Measurements from ENCODE around the gene IGFBP4. TPM values are rescaled to one million over a fixed set of nuclear protein-coding genes. Genes with fewer than 3 reads are reported as not detected.

Gene IGFBP4
- total RNA-seq, 1 donor from 2014 or later, result 700 TPM

GRCh38 chr17:40497695-40498094, 54.4 kb downstream of the IGFBP4 start:
- no peak for DNase-seq (ENCODE audit: extremely low spot score in 2 of 2)
- intact Hi-C loops (cut with DNase I), result no loop called here
- TF ChIP-seq, protein P1, sequence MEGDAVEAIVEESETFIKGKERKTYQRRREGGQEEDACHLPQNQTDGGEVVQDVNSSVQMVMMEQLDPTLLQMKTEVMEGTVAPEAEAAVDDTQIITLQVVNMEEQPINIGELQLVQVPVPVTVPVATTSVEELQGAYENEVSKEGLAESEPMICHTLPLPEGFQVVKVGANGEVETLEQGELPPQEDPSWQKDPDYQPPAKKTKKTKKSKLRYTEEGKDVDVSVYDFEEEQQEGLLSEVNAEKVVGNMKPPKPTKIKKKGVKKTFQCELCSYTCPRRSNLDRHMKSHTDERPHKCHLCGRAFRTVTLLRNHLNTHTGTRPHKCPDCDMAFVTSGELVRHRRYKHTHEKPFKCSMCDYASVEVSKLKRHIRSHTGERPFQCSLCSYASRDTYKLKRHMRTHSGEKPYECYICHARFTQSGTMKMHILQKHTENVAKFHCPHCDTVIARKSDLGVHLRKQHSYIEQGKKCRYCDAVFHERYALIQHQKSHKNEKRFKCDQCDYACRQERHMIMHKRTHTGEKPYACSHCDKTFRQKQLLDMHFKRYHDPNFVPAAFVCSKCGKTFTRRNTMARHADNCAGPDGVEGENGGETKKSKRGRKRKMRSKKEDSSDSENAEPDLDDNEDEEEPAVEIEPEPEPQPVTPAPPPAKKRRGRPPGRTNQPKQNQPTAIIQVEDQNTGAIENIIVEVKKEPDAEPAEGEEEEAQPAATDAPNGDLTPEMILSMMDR (IDR thresholded peaks at IDR 0.05), result no peak
- TF ChIP-seq POLR2AphosphoS5 (IDR thresholded peaks at IDR 0.05; ENCODE audit: insufficient read depth in 1 of 2, low read depth in 1 of 2), result no peak
- TF ChIP-seq POLR2A (IDR thresholded peaks at IDR 0.05), result no peak
- Histone ChIP-seq H3K4me3 (peak overlapping the region in 1 of 2 donors; percentile 48), H3K4me1 (peaks cover 22% of the 10 kb centered on the region), H3K27ac (peak overlapping the region; percentile 87), H3K9me3 (no peaks in the 10 kb centered on the region), H3K27me3 (no peaks in the 10 kb centered on the region), H3K36me3 (no peaks in the 10 kb centered on the region)

- Histone ChIP-seq H3K4me3 (peak overlapping the region in 1 of 2 donors; percentile 48), H3K9me3 (no peaks in the 10 kb centered on the region), H3K27ac (peak overlapping the region; percentile 87), H3K4me1 (peaks cover 15% of the 10 kb centered on the region), H3K27me3 (no peaks in the 10 kb centered on the region), H3K36me3 (no peaks in the 10 kb centered on the region)
- DNase-seq (ENCODE audit: extremely low spot score in 2 of 2), result no peak
- intact Hi-C loops (cut with DNase I), result no loop called here
- TF ChIP-seq POLR2A (IDR thresholded peaks at IDR 0.05) (no peak), POLR2AphosphoS5 (IDR thresholded peaks at IDR 0.05; ENCODE audit: insufficient read depth in 1 of 2, low read depth in 1 of 2) (no peak)
- TF ChIP-seq, protein P1 (IDR thresholded peaks at IDR 0.05), result no peak
These were observed 55.2 kb downstream of the IGFBP4 start for GRCh38 chr17:40498281-40499084.

DNA sequence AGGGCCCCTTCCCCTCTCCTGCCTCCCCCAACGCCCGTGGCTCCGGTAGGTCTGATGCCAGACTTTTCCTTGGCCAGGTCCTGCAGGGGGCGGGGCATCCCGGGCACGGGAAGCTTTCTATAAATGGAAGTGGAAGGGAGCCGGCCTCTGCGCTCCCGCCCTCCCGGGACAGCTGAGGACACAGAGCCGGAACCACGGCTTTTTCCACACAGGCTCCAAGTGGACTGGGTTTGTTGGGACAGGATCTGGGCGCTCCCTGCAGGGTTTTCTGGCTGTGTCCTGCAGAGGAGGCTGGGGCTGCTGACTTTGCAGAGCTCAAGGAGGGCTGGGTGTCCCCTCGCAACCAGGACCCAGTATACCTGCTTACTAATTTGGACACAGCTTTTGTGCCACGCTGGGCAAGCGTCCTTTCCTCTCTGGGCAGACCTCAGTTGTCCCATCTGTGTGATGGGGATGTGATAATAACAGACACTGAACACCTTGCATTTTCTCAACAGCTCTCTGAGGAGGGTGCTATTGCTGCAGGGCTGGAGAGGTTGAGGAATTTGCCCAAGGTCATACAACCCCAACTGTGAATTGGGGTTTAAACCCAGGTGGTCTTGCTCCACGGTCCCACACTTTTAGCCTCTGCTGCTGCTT, 56.4 kb downstream of the IGFBP4 start:
- Histone ChIP-seq H3K27ac (peak overlapping the region; percentile 87), H3K4me1 (peaks cover 8% of the 10 kb centered on the region), H3K4me3 (peak overlapping the region; percentile 16 to 48), H3K36me3 (no peaks in the 10 kb centered on the region), H3K27me3 (no peaks in the 10 kb centered on the region), H3K9me3 (no peaks in the 10 kb centered on the region)
- intact Hi-C loops (cut with DNase I), result no loop called here
- DNase-seq (ENCODE audit: extremely low spot score in 2 of 2), result no peak
- TF ChIP-seq POLR2AphosphoS5 (IDR thresholded peaks at IDR 0.05; ENCODE audit: insufficient read depth in 1 of 2, low read depth in 1 of 2) (peak; percentile 83 to 88), POLR2A (IDR thresholded peaks at IDR 0.05) (no peak)

GRCh38 chr17:40500190-40500589, 56.9 kb downstream of the IGFBP4 start:
- Histone ChIP-seq H3K27ac (peak overlapping the region; percentile 87), H3K27me3 (no peaks in the 10 kb centered on the region), H3K4me1 (peaks cover 8% of the 10 kb centered on the region), H3K4me3 (peak overlapping the region; percentile 16 to 48), H3K9me3 (no peaks in the 10 kb centered on the region), H3K36me3 (no peaks in the 10 kb centered on the region)
- DNase-seq (ENCODE audit: extremely low spot score in 2 of 2), result no peak
- no peak for TF ChIP-seq POLR2A (IDR thresholded peaks at IDR 0.05)
- TF ChIP-seq POLR2AphosphoS5 (IDR thresholded peaks at IDR 0.05; ENCODE audit: insufficient read depth in 1 of 2, low read depth in 1 of 2), result no peak
- TF ChIP-seq, protein P1 (IDR thresholded peaks at IDR 0.05), result no peak
- intact Hi-C loops (cut with DNase I), result no loop called here

GRCh38 chr17:40500709-40501108, 57.5 kb downstream of the IGFBP4 start:
- Histone ChIP-seq H3K4me3 (peak overlapping the region in 1 of 2 donors; percentile 48), H3K27ac (peak overlapping the region; percentile 87), H3K36me3 (no peaks in the 10 kb centered on the region), H3K4me1 (peaks cover 8% of the 10 kb centered on the region), H3K27me3 (no peaks in the 10 kb centered on the region), H3K9me3 (no peaks in the 10 kb centered on the region)
- TF ChIP-seq POLR2A (IDR thresholded peaks at IDR 0.05) (no peak), POLR2AphosphoS5 (IDR thresholded peaks at IDR 0.05; ENCODE audit: insufficient read depth in 1 of 2, low read depth in 1 of 2) (no peak)
- TF ChIP-seq, protein P1 (IDR thresholded peaks at IDR 0.05), result no peak
- intact Hi-C loops (cut with DNase I), result no loop called here
- DNase-seq (ENCODE audit: extremely low spot score in 2 of 2), result no peak

Data from vagina (tissue), 2 donors.